PFSK-1 (cell line): ENCODE results near the gene SYTL4.

Source experiments
- FOXP2 ChIP-seq: optimal IDR thresholded peaks from 2 replicates; pipeline ENCODE3; 2011; ENCODE audit warnings: borderline replicate concordance, control low read depth, inconsistent platforms; ENCODE audit not compliant: insufficient read depth; ENCODE audit errors: extremely low read length, extremely low read depth
- POLR2AphosphoS5 ChIP-seq: IDR thresholded peaks from 2 replicates; pipeline ENCODE4 v1.6.1; 2012; ENCODE audit warnings: low read depth, mild to moderate bottlenecking, control low read depth, low read length, moderate library complexity
- SIN3A ChIP-seq: IDR thresholded peaks from 2 replicates; pipeline ENCODE4 v1.6.1; 2012; ENCODE audit warnings: mild to moderate bottlenecking, low read length, moderate library complexity, borderline replicate concordance; ENCODE audit not compliant: insufficient read depth
- TAF1 ChIP-seq: IDR thresholded peaks from 2 replicates; pipeline ENCODE4 v1.6.1; 2012; ENCODE audit warnings: low read length, control low read depth, borderline replicate concordance; ENCODE audit not compliant: insufficient read depth
- TF ChIP-seq, protein P1 (sequence below), 2 experiments: IDR thresholded peaks; 2 replicates each; pipeline versions ENCODE4 v1.6.1 to v1.8.0; 2011 to 2012; ENCODE audit warnings: low read depth in 2 of 2, low read length in 2 of 2, control low read depth in 1 of 2, inconsistent platforms in 1 of 2, mild to moderate bottlenecking in 1 of 2, moderate library complexity in 1 of 2; ENCODE audit not compliant: insufficient read depth in 1 of 2

Gene SYTL4

DNA sequence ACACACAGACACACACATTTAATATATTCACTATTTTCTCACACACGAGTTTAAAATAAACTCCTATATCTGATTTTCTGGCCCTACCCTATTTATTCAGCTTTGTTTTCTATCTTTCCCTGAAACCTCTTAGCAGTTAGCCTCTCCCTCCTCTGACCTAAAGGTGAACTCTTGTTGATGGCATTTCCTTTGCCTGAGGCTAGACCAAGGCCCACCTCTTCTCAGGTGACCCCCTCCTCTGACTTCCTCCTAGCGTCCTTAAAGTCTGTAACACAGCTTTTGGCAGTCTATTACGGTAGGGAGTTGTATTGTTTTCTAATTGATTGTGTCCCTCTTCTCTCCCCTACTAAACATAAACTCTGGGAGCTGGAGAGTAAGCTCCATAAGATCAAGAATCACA lies 89.6 kb downstream of the SYTL4 start:
- TF ChIP-seq FOXP2 (no peak), TAF1 (no peak), SIN3A (no peak), POLR2AphosphoS5 (no peak)
- TF ChIP-seq, protein P1, sequence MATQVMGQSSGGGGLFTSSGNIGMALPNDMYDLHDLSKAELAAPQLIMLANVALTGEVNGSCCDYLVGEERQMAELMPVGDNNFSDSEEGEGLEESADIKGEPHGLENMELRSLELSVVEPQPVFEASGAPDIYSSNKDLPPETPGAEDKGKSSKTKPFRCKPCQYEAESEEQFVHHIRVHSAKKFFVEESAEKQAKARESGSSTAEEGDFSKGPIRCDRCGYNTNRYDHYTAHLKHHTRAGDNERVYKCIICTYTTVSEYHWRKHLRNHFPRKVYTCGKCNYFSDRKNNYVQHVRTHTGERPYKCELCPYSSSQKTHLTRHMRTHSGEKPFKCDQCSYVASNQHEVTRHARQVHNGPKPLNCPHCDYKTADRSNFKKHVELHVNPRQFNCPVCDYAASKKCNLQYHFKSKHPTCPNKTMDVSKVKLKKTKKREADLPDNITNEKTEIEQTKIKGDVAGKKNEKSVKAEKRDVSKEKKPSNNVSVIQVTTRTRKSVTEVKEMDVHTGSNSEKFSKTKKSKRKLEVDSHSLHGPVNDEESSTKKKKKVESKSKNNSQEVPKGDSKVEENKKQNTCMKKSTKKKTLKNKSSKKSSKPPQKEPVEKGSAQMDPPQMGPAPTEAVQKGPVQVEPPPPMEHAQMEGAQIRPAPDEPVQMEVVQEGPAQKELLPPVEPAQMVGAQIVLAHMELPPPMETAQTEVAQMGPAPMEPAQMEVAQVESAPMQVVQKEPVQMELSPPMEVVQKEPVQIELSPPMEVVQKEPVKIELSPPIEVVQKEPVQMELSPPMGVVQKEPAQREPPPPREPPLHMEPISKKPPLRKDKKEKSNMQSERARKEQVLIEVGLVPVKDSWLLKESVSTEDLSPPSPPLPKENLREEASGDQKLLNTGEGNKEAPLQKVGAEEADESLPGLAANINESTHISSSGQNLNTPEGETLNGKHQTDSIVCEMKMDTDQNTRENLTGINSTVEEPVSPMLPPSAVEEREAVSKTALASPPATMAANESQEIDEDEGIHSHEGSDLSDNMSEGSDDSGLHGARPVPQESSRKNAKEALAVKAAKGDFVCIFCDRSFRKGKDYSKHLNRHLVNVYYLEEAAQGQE (IDR thresholded peaks at IDR 0.05; ENCODE audit: insufficient read depth in 1 of 2, low read depth in 2 of 2, low read length in 2 of 2) = no peak

DNA sequence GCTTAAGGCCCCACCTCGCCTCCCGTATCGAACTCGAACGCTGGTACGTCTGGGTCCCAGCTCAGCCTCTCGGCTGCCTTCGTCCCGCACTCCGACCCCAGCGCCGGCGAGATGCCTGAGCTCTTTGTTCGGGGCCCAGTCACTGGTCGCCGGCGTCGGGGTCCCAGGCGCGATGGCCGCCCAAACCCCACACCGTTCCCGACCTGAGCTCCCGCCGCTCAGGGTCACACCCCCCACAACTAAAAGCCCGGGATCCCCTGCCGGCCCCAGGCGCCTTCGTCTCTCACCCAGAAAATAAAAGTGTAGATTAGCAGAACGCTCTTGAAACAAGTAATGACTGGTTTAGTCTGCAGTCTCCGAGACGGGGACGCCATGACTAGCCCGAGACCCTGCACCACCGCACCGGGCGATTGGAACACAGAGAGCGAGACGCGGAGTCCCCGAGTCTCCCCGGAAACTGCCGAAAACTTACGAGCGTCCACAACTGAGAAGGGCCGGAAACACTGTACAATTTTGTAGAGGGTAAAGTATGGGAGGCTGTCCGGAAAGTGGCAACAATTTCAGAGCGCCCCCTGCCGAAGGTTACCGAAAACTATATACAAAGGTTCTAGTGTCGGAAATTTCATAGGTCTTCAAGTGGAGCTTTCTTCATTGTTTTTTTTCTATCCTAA lies 95.5 kb downstream of the SYTL4 start, which contains the start of gene TSPAN6:
TSS of gene TSPAN6 (minus strand) at position 486 of the 671 bp plus-strand sequence. CDS start at position 374, 112 bp downstream.
- TF ChIP-seq TAF1 = peak; percentile 37; the same call in 1 of the 2 replicates
- no peak for TF ChIP-seq SIN3A
- TF ChIP-seq POLR2AphosphoS5 = peak; percentile 66

DNA sequence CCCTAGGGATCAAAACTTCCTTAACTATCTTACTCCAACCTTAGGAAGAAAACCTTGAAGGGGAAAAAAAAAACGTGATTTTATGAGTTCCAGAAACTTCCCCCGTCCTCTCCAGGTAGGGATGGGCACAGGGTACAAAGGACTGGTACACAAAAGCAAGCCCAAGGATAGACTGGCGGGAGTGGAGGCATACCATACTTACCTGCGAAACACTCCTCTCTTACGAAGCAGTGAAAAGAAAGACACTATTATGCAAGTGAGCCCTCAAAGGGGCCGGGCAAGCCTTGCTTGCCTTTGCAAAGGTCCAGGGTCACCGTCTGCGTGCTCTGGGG lies 96.0 kb downstream of the SYTL4 start:
- no peak for TF ChIP-seq SIN3A
- TF ChIP-seq, protein P1 (IDR thresholded peaks at IDR 0.05; ENCODE audit: insufficient read depth in 1 of 2, low read depth in 2 of 2, low read length in 2 of 2) = no peak
- no peak for TF ChIP-seq TAF1
- TF ChIP-seq FOXP2 = no peak
- TF ChIP-seq POLR2AphosphoS5 = no peak

DNA sequence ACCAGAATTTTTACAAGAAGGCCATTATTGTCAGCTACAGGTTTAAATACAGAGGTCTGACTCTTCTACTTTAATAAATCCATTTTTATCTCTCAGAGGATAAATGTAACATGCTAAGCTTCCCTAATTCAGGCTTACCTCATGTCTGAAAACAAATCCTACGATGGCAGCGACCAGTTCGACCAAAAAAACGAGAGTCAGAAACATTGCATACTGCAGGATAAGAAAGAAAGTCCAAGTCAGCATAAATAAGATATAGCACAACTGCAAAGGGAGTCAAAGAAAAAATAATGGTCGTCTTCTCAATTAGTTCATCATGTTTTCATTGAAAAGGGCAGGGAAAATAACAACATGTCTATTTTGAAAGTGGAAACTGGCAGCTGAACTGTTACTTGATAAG lies 96.9 kb downstream of the SYTL4 start:
- no peak for TF ChIP-seq FOXP2
- TF ChIP-seq TAF1 = no peak

DNA sequence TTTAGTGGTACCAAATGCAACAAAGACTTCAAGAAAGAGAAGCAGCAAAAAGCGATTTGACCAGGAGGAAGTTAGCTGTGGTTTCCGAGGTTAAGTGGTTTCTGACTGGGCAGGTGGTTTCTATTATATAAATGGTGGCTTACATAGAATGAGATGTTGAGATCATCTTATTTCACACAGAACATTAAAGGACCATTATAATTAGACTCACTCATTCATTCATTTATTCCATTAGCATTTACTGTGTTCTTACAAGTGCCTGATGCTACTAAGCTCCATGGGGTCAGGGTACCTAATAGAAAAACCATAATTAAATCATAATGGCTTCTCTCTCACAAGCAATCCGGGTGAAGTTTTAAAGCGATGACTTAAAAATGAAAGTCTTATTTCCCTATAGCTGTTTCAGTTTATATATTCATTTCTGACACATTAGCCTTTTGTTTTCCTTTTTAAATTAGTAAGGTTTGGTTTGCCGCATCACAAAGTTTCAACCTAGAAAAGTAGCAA lies 105.9 kb downstream of the SYTL4 start:
- TF ChIP-seq SIN3A (no peak), FOXP2 (no peak), TAF1 (no peak), POLR2AphosphoS5 (no peak)
- TF ChIP-seq, protein P1 (IDR thresholded peaks at IDR 0.05; ENCODE audit: insufficient read depth in 1 of 2, low read depth in 2 of 2, low read length in 2 of 2) = no peak
